Muscle of arm (tissue), 14 donors: ENCODE measurements around the gene SUPT7L. TPM values are rescaled to one million over a fixed set of nuclear protein-coding genes. Genes with fewer than 3 reads are reported as not detected.

Experiments
- DNase-seq: peaks from one replicate; pipeline ENCODE4 v3.0.0-alpha.2; 2013
- long read RNA-seq, 11 donors: transcript quantifications; one replicate each; lab custom pipeline, GENCODE V29; 2026
- polyA plus RNA-seq, 12 donors: library from polyadenylated mRNA; unstranded; fragments of 120-200 nt; gene quantifications; one replicate each; pipeline ENCODE4 v1.2.1, GENCODE V29; 2013; ENCODE audit not compliant: insufficient read length in 12 of 12

The SUPT7L gene, protein sequence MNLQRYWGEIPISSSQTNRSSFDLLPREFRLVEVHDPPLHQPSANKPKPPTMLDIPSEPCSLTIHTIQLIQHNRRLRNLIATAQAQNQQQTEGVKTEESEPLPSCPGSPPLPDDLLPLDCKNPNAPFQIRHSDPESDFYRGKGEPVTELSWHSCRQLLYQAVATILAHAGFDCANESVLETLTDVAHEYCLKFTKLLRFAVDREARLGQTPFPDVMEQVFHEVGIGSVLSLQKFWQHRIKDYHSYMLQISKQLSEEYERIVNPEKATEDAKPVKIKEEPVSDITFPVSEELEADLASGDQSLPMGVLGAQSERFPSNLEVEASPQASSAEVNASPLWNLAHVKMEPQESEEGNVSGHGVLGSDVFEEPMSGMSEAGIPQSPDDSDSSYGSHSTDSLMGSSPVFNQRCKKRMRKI
- 10 to 100 TPM in 11 of 12 donors, not detected in 1; 24.8 to 49.5 (median 32.3) TPM for polyA plus RNA-seq
- long read RNA-seq, donor 1, full-length matches to known transcripts: 4 of 24 reads
- long read RNA-seq, donor 1, partial matches to known transcripts: 20 of 24 reads
- long read RNA-seq, donor 1, other reads (novel, unspliced or antisense): 0 of 24 reads
- long read RNA-seq, donor 2, full-length matches to known transcripts: 11 of 37 reads
- long read RNA-seq, donor 2, partial matches to known transcripts: 21 of 37 reads
- long read RNA-seq, donor 2, other reads (novel, unspliced or antisense): 5 of 37 reads
- long read RNA-seq, donor 3, full-length matches to known transcripts: 2 of 16 reads
- long read RNA-seq, donor 3, partial matches to known transcripts: 14 of 16 reads
- long read RNA-seq, donor 3, other reads (novel, unspliced or antisense): 0 of 16 reads
- long read RNA-seq, donor 4, full-length matches to known transcripts: 5 of 5 reads
- long read RNA-seq, donor 4, partial matches to known transcripts: 0 of 5 reads
- long read RNA-seq, donor 4, other reads (novel, unspliced or antisense): 0 of 5 reads
- long read RNA-seq, donor 5, full-length matches to known transcripts: 7 of 99 reads
- long read RNA-seq, donor 5, partial matches to known transcripts: 69 of 99 reads
- long read RNA-seq, donor 5, other reads (novel, unspliced or antisense): 23 of 99 reads
- long read RNA-seq, donor 6, full-length matches to known transcripts: 3 of 19 reads
- long read RNA-seq, donor 6, partial matches to known transcripts: 16 of 19 reads
- long read RNA-seq, donor 6, other reads (novel, unspliced or antisense): 0 of 19 reads
- long read RNA-seq, donor 7, full-length matches to known transcripts: 4 of 10 reads
- long read RNA-seq, donor 7, partial matches to known transcripts: 6 of 10 reads
- long read RNA-seq, donor 7, other reads (novel, unspliced or antisense): 0 of 10 reads
- long read RNA-seq, donor 8, full-length matches to known transcripts: 1 of 57 reads
- long read RNA-seq, donor 8, partial matches to known transcripts: 51 of 57 reads
- long read RNA-seq, donor 8, other reads (novel, unspliced or antisense): 5 of 57 reads
- long read RNA-seq, donor 9, full-length matches to known transcripts: 2 of 2 reads
- long read RNA-seq, donor 9, partial matches to known transcripts: 0 of 2 reads
- long read RNA-seq, donor 9, other reads (novel, unspliced or antisense): 0 of 2 reads
- long read RNA-seq, donor 10, full-length matches to known transcripts: 4 of 17 reads
- long read RNA-seq, donor 10, partial matches to known transcripts: 13 of 17 reads
- long read RNA-seq, donor 10, other reads (novel, unspliced or antisense): 0 of 17 reads
- long read RNA-seq, donor 11, full-length matches to known transcripts: 4 of 10 reads
- long read RNA-seq, donor 11, partial matches to known transcripts: 6 of 10 reads
- long read RNA-seq, donor 11, other reads (novel, unspliced or antisense): 0 of 10 reads

- peak; percentile 90 for DNase-seq
Measured at GRCh38 chr2:27663285-27664153, at the start of gene SUPT7L, which contains the start of gene SLC4A1AP. SUPT7L (minus strand) TSS chr2:27663614; CDS start chr2:27662192, 1,422 bp downstream. SLC4A1AP (plus strand) TSS chr2:27663889; CDS start chr2:27663915, 26 bp downstream.

- DNase-seq: no peak
Measured at GRCh38 chr2:27713201-27713600, 49.8 kb upstream of the SUPT7L start.

GRCh38 chr2:27712522-27712921, 49.1 kb upstream of the SUPT7L start:
- DNase-seq: no peak

DNA sequence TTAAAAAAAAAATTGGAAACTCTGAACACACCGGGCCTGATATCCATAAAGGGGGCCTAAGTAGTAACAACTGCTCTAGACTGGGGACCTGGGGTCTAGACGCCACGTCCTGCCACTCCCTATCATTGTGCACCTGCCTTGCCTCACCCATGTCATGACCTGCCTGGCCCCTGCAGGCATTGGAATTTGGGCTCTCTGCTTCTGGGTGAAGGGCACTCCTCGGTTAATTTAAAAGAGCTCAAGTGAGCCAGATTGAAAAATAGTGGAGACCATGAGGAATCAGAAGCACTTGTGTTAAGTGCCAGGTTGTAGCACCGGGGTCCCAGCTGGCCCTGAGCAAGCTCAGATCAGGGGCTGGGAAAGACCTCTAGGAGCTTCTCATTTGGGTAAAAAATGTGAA, 48.4 kb upstream of the SUPT7L start:
- DNase-seq: no peak

DNA sequence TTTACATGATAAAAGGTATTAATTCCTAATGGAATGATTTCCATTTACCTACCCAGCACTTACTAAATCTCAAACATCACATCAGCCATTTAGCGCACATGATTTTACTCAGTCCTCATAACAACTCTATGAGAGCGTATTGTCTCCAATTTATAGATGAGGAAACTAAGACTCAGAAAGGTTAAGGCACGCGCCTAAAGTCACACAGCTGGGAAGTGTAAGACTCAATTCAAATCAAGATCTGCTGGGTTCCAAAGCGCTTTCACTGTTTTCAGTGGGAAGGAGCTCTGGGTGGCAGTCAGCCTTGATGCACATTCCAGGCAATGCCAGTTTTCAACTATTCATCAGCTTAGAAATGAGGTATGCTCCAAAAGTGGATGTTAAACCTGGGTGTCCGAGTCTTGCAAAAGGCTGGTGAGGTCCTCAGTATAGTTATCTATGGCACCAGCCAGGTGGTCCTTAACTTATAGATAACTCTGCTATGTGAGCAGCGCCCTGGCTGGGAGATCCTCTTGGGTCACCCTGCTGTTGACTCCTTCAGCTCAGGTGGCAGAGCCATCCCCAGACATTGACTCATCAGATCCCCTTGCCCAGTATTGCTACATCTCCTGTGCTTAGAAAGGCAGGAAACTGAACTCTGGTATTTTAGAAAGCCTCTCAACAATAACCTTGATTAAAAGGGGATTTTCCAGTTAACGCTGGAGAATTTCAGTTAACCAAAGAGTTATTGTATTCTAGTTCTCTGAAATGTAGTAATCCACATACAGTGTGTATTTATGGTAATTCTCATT, 47.4 kb upstream of the SUPT7L start:
- no peak for DNase-seq

DNA sequence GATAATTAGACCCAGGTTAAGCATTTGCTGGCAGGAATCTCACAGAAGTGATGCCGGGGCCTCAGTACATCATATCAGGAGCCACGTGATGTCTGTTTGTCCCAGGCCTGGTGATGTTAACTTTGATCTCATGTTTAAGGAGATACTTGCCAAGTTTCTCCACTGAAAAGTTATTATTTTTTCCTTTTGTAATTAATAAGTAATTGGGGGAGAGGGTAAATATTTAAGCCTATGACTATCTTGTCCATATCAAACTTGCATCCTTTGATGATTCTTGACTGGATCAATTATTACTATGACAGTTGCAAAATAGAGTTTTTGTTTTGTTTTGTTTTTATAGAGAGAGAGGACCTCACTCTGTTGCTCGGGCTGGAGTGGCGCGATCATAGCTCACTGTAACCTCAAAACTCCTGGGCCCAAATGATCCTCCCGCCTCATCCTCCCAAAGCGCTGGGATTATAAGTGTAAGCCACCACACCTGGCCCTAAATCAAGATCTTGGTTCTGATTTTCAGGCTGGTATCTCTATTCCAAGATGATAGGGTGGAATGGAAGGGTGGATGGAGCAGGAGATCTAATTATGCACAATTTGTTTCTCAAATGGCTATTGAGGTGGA, 46.7 kb upstream of the SUPT7L start:
- no peak for DNase-seq

GRCh38 chr2:27709326-27709725, 45.9 kb upstream of the SUPT7L start:
- DNase-seq: no peak

DNA sequence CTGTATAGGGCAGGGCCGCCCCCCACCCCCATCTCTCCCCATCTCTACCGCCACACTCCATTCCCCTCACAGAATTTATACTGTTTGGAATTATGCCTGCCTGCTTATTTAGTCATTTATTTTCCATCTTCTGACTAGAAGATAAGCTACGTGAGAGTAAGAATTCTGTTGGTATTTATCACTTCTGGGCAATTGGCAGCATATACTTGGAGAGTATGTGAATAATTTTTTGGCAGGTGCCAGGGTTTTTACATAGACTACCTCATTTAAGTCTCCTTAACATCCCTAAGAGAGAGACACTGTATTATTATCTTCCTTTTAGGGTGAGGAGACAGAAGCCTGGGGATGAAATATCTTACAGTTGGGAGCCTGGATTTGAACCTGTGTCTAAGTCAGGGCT, 45.3 kb upstream of the SUPT7L start:
- DNase-seq: no peak

DNA sequence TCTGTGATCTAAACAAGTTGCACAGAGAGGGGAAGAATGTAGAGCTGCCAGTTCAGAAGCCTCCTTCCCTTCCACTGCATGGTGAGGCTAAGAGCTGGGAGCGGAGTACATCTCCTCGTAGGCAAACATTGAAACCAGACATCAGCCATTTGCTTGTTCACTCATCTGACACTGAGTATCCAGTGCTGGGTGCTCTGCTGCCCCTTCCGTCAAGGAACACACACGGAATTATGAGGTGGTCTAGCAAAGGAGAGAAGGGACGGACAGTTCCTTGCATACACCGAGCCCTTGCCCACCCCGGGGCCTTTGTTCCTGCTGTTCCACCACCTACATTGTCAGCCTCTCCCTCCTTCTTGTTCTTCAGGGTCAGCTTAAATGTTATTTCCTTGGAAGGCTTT, 44.8 kb upstream of the SUPT7L start:
- DNase-seq: no peak

- DNase-seq: no peak
Measured at GRCh38 chr2:27707462-27708256, 44.2 kb upstream of the SUPT7L start.

GRCh38 chr2:27705851-27706622, 42.6 kb upstream of the SUPT7L start:
- peak; percentile 23 for DNase-seq

DNA sequence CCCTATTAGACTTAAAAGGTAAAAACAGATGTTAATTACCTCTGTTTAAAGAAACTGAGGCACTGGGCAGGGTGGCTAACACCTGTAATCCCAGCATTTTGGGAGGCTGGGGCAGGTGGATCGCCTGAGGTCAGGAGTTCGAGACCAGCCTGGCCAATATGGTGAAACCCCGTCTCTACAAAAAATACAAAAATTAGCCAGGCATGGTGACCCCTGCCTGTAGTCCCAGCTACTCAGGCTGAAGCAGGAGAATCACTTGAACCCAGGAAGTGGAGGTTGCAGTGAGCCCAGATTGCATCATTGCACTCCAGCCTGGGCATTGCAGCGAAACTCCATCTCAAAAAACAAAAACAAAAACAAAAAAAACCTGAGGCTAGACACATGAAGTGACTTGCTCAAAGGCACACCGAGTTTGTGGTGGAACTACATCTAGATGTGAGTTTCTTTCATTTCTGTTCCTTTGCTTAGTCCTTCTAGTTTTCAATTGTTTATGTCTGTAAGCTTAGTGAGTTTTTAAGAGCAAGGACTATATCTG, 41.0 kb upstream of the SUPT7L start:
- no peak for DNase-seq

DNA sequence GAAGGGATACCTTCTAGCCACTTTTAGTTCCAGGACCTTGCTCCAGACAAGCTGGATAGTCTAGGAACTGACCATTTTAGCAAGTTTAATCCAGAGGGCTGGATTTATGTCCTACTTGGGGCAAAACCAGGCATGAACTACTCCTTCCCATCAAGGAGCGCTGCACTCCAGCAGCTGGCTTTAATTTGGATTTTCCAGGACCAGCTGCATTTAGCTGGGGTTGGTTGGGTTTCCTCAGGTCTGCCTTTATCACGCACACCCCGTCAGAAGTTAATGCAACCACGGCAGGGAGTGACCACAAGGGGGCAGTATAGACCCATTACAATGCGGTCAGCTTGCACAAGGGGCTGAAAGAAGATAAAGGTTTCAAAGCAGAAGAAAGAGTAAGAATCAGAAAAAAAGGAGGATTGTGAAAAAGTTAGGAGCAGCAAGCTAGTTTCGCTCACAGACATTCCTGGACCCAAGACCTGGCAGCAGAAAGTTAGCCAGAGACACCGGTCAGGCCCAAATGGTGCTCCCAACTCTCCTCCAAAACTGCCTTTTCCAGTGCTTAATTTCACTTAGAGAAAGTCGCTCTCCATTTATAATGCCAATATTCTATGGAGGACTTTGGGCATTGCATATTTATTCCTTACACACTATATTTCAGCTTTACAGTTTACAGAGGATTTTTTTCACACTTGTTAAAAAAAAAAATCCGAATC, 40.4 kb upstream of the SUPT7L start:
- DNase-seq: peak; percentile 86

GRCh38 chr2:27702302-27702701, 38.9 kb upstream of the SUPT7L start:
- DNase-seq: no peak

DNA sequence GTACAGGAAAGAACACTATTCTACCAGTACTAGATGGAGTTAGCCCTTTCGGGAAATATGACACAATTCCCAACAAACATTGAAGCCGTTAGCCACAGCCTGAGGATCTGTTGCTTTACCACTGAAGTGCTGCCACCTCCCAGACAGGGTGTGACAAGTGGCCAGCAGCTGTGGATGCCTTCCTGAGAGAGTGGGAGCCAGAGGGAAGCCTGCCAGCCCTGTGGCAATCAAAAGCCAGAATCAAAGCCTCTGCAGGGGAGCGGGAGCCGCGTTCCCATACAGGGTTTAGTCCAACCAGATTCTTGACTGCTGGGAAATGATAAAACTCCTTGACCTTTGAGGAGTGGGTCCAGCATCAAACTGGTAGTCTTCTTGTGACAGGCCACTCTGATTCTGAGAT, 38.3 kb upstream of the SUPT7L start:
- no peak for DNase-seq
